SH-SY5Y (cell line): Measurements from ENCODE around the gene GNPNAT1.

Experiments used
- GATA2 ChIP-seq: IDR thresholded peaks from 2 replicates; pipeline ENCODE4 v1.6.1; 2011; ENCODE audit warnings: mild to moderate bottlenecking, low read depth, low read length
- GATA3 ChIP-seq: IDR thresholded peaks from 2 replicates; pipeline ENCODE4 v1.6.1; 2011; ENCODE audit warnings: low read depth, mild to moderate bottlenecking, low read length, moderate library complexity

GRCh38 chr14:52824462-52824861 lies 33.1 kb upstream of the GNPNAT1 start:
- TF ChIP-seq GATA3 (no peak), GATA2 (no peak)
